ENCODE measurements around the gene SGSM1.

The SGSM1 gene

GRCh38 chr22:24763872-24764485, 42.0 kb upstream of the SGSM1 start:
- no peaks in the 10 kb centered on the region for H3K4me1 ChIP-seq
- H3K36me3 ChIP-seq = no peaks in the 10 kb centered on the region
- TF ChIP-seq CTCF (IDR thresholded peaks at IDR 0.05; ENCODE audit: low read depth, low read length) = no peak
- DNase-seq = no peak
- H3K4me3 ChIP-seq (ENCODE audit: low read depth, low read length) = no peak overlapping the region
- no peaks in the 10 kb centered on the region for H3K9me3 ChIP-seq
- no peaks in the 10 kb centered on the region for H3K27me3 ChIP-seq

- no peaks in the 10 kb centered on the region for H3K9me3 ChIP-seq
- no peaks in the 10 kb centered on the region for H3K36me3 ChIP-seq
- TF ChIP-seq CTCF (IDR thresholded peaks at IDR 0.05; ENCODE audit: low read depth, low read length) = no peak
- no peaks in the 10 kb centered on the region for H3K27me3 ChIP-seq
- no peaks in the 10 kb centered on the region for H3K4me1 ChIP-seq
- no peak for DNase-seq
- H3K4me3 ChIP-seq (ENCODE audit: low read depth, low read length) = no peak overlapping the region
Measured at GRCh38 chr22:24765166-24765565, 40.8 kb upstream of the SGSM1 start.

- DNase-seq = peak; percentile 81
- TF ChIP-seq CTCF (IDR thresholded peaks at IDR 0.05; ENCODE audit: low read depth, low read length) = peak; percentile 90
- H3K9me3 ChIP-seq = no peaks in the 10 kb centered on the region
- no peak overlapping the region for H3K4me3 ChIP-seq (ENCODE audit: low read depth, low read length)
- H3K36me3 ChIP-seq = no peaks in the 10 kb centered on the region
- H3K27me3 ChIP-seq = no peaks in the 10 kb centered on the region
- H3K4me1 ChIP-seq = no peaks in the 10 kb centered on the region
Measured at GRCh38 chr22:24768537-24769374, 37.3 kb upstream of the SGSM1 start.

- TF ChIP-seq CTCF (IDR thresholded peaks at IDR 0.05; ENCODE audit: low read depth, low read length) = peak; percentile 88
- no peak overlapping the region for H3K4me3 ChIP-seq (ENCODE audit: low read depth, low read length)
- H3K27me3 ChIP-seq = no peaks in the 10 kb centered on the region
- peak; percentile 57 for DNase-seq
- no peaks in the 10 kb centered on the region for H3K9me3 ChIP-seq
- no peaks in the 10 kb centered on the region for H3K36me3 ChIP-seq
- H3K4me1 ChIP-seq = no peaks in the 10 kb centered on the region
Measured at GRCh38 chr22:24772493-24773220, 33.4 kb upstream of the SGSM1 start.

- DNase-seq = no peak
- Histone ChIP-seq H3K4me3 (ENCODE audit: low read depth, low read length) (no peak overlapping the region), H3K36me3 (no peaks in the 10 kb centered on the region), H3K9me3 (no peaks in the 10 kb centered on the region), H3K4me1 (no peaks in the 10 kb centered on the region), H3K27me3 (no peaks in the 10 kb centered on the region)
- TF ChIP-seq CTCF (IDR thresholded peaks at IDR 0.05; ENCODE audit: low read depth, low read length) = no peak
Measured at GRCh38 chr22:24775769-24776492, 30.1 kb upstream of the SGSM1 start.
